Ectodermal cell (in vitro differentiated cells): ENCODE measurements around the gene ESPN.

Source experiments
- H3K27ac ChIP-seq: 2 replicates; pipeline ENCODE4 v1.7.0; 2013; ENCODE audit warnings: mild to moderate bottlenecking, low read depth, low read length; ENCODE audit not compliant: insufficient read depth, poor library complexity, severe bottlenecking
- H3K27me3 ChIP-seq: 2 replicates; pipeline ENCODE4 v1.7.0; 2013; ENCODE audit warnings: mild to moderate bottlenecking, low read length; ENCODE audit not compliant: insufficient read depth, control insufficient read depth, poor library complexity, severe bottlenecking
- H3K36me3 ChIP-seq: one replicate; pipeline ENCODE4 v1.7.0; 2013; ENCODE audit warnings: low read length; ENCODE audit not compliant: control insufficient read depth, insufficient read depth
- H3K4me1 ChIP-seq: one replicate; pipeline ENCODE4 v1.7.0; 2013; ENCODE audit warnings: low read length; ENCODE audit not compliant: control insufficient read depth, insufficient read depth
- H3K4me3 ChIP-seq: 2 replicates; pipeline ENCODE4 v1.7.0; 2013; ENCODE audit warnings: low read depth, low read length, control low read depth; ENCODE audit not compliant: insufficient read depth
- H3K9me3 ChIP-seq: 2 replicates; pipeline ENCODE4 v1.7.0; 2013; ENCODE audit warnings: mild to moderate bottlenecking, low read length, moderate library complexity; ENCODE audit not compliant: control insufficient read depth
- WGBS, 2 experiments: methylation state at CpG; one replicate each; pipeline ENCODE4 v1.1.7; 2013; ENCODE audit warnings: missing lambda C conversion rate in 2 of 2; 5-methylcytosine and 5-hydroxymethylcytosine counted together

Gene ESPN

GRCh38 chr1:6472391-6472790 is 47.8 kb downstream of the ESPN start:
- Histone ChIP-seq H3K4me1 (peaks cover 5% of the 10 kb centered on the region), H3K27ac (no peak overlapping the region), H3K9me3 (no peaks in the 10 kb centered on the region), H3K36me3 (peaks cover 9% of the 10 kb centered on the region), H3K27me3 (no peaks in the 10 kb centered on the region), H3K4me3 (no peak overlapping the region)
- 89% methylated on average over 10 of the region's 10 CpGs for WGBS, 2 experiments

GRCh38 chr1:6473156-6473555 is 48.6 kb downstream of the ESPN start:
- H3K27me3 ChIP-seq = no peaks in the 10 kb centered on the region

GRCh38 chr1:6473974-6474814 is 49.6 kb downstream of the ESPN start:
- H3K4me3 ChIP-seq = no peak overlapping the region
- H3K27me3 ChIP-seq = no peaks in the 10 kb centered on the region
- 85% methylated on average over 33 of the region's 33 CpGs for WGBS, 2 experiments
- no peaks in the 10 kb centered on the region for H3K9me3 ChIP-seq
- peaks cover 4% of the 10 kb centered on the region for H3K36me3 ChIP-seq
- H3K27ac ChIP-seq = no peak overlapping the region
- H3K4me1 ChIP-seq = peaks cover 7% of the 10 kb centered on the region

More at GRCh38 chr1:6473156-6473555, 48.6 kb downstream of the ESPN start:
- no peaks in the 10 kb centered on the region for H3K9me3 ChIP-seq
- peaks cover 9% of the 10 kb centered on the region for H3K36me3 ChIP-seq
- H3K4me1 ChIP-seq = peaks cover 7% of the 10 kb centered on the region
- H3K27ac ChIP-seq = no peak overlapping the region
- 94 to 96% methylated on average over 18 of the region's 18 CpGs for WGBS, 2 experiments
- H3K4me3 ChIP-seq = no peak overlapping the region

- H3K4me3 ChIP-seq = no peak overlapping the region
- no peaks in the 10 kb centered on the region for H3K9me3 ChIP-seq
- WGBS, 2 experiments = 84 to 89% methylated on average over 11 to 12 of the region's 13 CpGs
- peaks cover under 1% of the 10 kb centered on the region for H3K36me3 ChIP-seq
- no peaks in the 10 kb centered on the region for H3K27me3 ChIP-seq
- no peak overlapping the region for H3K27ac ChIP-seq
- peaks cover 7% of the 10 kb centered on the region for H3K4me1 ChIP-seq
Measured at GRCh38 chr1:6474815-6475282, 50.3 kb downstream of the ESPN start.

GRCh38 chr1:6475381-6476133 is 51.0 kb downstream of the ESPN start:
- Histone ChIP-seq H3K9me3 (no peaks in the 10 kb centered on the region), H3K4me1 (peaks cover 7% of the 10 kb centered on the region), H3K4me3 (no peak overlapping the region), H3K36me3 (no peaks in the 10 kb centered on the region), H3K27ac (no peak overlapping the region), H3K27me3 (no peaks in the 10 kb centered on the region)
- 53 to 56% methylated on average over 33 of the region's 33 CpGs for WGBS, 2 experiments

GRCh38 chr1:6476483-6476882 is 51.9 kb downstream of the ESPN start:
- no peak overlapping the region for H3K27ac ChIP-seq
- no peaks in the 10 kb centered on the region for H3K27me3 ChIP-seq
- peaks cover 7% of the 10 kb centered on the region for H3K4me1 ChIP-seq
- no peaks in the 10 kb centered on the region for H3K9me3 ChIP-seq
- H3K36me3 ChIP-seq = no peaks in the 10 kb centered on the region
- H3K4me3 ChIP-seq = no peak overlapping the region
- 91 to 95% methylated on average over 5 of the region's 5 CpGs for WGBS, 2 experiments

GRCh38 chr1:6477039-6477820 is 52.7 kb downstream of the ESPN start:
- 86 to 88% methylated on average over 24 of the region's 24 CpGs for WGBS, 2 experiments
- Histone ChIP-seq H3K4me1 (peaks cover 7% of the 10 kb centered on the region), H3K27ac (no peak overlapping the region), H3K27me3 (no peaks in the 10 kb centered on the region), H3K36me3 (no peaks in the 10 kb centered on the region), H3K9me3 (no peaks in the 10 kb centered on the region), H3K4me3 (no peak overlapping the region)

GRCh38 chr1:6481820-6482219 is 57.2 kb downstream of the ESPN start:
- Histone ChIP-seq H3K4me1 (peaks cover 16% of the 10 kb centered on the region), H3K4me3 (no peak overlapping the region), H3K36me3 (no peaks in the 10 kb centered on the region), H3K27me3 (peaks cover 12% of the 10 kb centered on the region), H3K27ac (no peak overlapping the region), H3K9me3 (no peaks in the 10 kb centered on the region)
- 88 to 90% methylated on average over 5 of the region's 5 CpGs for WGBS, 2 experiments

GRCh38 chr1:6483017-6483760 is 58.6 kb downstream of the ESPN start:
- no peaks in the 10 kb centered on the region for H3K9me3 ChIP-seq
- H3K4me1 ChIP-seq = peaks cover 10% of the 10 kb centered on the region
- 91 to 92% methylated on average over 14 of the region's 14 CpGs for WGBS, 2 experiments
- H3K27me3 ChIP-seq = peaks cover 12% of the 10 kb centered on the region
- H3K36me3 ChIP-seq = no peaks in the 10 kb centered on the region
- no peak overlapping the region for H3K4me3 ChIP-seq
- H3K27ac ChIP-seq = no peak overlapping the region
